ENCODE data around the gene CYP4F11.

DNA sequence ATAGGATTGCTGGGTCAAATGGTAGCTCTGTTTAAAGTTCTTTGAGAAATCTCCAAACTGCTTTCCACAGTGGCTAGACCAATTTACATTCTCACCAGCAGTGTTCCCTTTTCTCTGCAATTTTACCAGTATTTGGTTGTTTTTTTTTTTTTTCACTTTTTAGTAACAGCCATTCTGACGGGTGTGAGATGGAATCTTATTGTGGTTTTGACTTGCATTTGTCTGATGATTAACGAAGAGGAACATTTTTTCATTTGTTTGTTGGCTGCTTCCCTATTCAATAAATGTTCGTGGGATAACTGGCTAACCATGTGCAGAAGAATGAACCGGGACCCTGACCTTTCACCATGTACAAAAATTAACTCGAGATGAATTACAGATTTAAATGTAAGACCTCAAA, 67.7 kb downstream of the CYP4F11 start:
- no peak for TF ChIP-seq ZNF44 (CRISPR knock-in tag; IDR thresholded peaks at IDR 0.05)
- TF ChIP-seq HDAC6 (IDR thresholded peaks at IDR 0.05; ENCODE audit: low read depth, low read length): no peak
- TF ChIP-seq NFYB (CRISPR knock-in tag; IDR thresholded peaks at IDR 0.05): no peak
- TF ChIP-seq, protein P1, sequence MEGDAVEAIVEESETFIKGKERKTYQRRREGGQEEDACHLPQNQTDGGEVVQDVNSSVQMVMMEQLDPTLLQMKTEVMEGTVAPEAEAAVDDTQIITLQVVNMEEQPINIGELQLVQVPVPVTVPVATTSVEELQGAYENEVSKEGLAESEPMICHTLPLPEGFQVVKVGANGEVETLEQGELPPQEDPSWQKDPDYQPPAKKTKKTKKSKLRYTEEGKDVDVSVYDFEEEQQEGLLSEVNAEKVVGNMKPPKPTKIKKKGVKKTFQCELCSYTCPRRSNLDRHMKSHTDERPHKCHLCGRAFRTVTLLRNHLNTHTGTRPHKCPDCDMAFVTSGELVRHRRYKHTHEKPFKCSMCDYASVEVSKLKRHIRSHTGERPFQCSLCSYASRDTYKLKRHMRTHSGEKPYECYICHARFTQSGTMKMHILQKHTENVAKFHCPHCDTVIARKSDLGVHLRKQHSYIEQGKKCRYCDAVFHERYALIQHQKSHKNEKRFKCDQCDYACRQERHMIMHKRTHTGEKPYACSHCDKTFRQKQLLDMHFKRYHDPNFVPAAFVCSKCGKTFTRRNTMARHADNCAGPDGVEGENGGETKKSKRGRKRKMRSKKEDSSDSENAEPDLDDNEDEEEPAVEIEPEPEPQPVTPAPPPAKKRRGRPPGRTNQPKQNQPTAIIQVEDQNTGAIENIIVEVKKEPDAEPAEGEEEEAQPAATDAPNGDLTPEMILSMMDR (CRISPR knock-in tag; IDR thresholded peaks at IDR 0.05): no peak
- no peak for TF ChIP-seq ZFP36L1 (CRISPR knock-in tag; IDR thresholded peaks at IDR 0.05)
- no peak for TF ChIP-seq ELF3 (CRISPR knock-in tag; IDR thresholded peaks at IDR 0.05)
- TF ChIP-seq EZH2 (conservative IDR thresholded peaks at IDR 0.05; ENCODE audit: low read depth, low read length): no peak
- no peak for TF ChIP-seq RFX1 (IDR thresholded peaks at IDR 0.05)
- TF ChIP-seq MED8 (CRISPR knock-in tag; IDR thresholded peaks at IDR 0.05; ENCODE audit: insufficient replicate concordance): no peak
- no peak for TF ChIP-seq POLR2A (IDR thresholded peaks at IDR 0.05; ENCODE audit: insufficient read depth in 1 of 2, low read depth in 2 of 2, low read length in 2 of 2)
- TF ChIP-seq, protein P2, sequence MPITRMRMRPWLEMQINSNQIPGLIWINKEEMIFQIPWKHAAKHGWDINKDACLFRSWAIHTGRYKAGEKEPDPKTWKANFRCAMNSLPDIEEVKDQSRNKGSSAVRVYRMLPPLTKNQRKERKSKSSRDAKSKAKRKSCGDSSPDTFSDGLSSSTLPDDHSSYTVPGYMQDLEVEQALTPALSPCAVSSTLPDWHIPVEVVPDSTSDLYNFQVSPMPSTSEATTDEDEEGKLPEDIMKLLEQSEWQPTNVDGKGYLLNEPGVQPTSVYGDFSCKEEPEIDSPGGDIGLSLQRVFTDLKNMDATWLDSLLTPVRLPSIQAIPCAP (CRISPR knock-in tag; IDR thresholded peaks at IDR 0.05; ENCODE audit: low read depth): no peak
- no peak for TF ChIP-seq CREM (IDR thresholded peaks at IDR 0.05)
- no peak for TF ChIP-seq CREM (CRISPR knock-in tag; IDR thresholded peaks at IDR 0.05)
- no peak for TF ChIP-seq ZNF256 (CRISPR knock-in tag; conservative IDR thresholded peaks at IDR 0.05)

Data from HepG2 (cell line).